NK-92 treated with Interleukin-12 subunit alpha and Interleukin-12 subunit beta, amount 100 ng/mL, for 24 hours (cell line): ENCODE results near the gene NRIP1.

Source experiments
- DNase-seq: peaks from one replicate; lab custom pipeline; 2025; lab: John Stamatoyannopoulos, UW

NRIP1 gene

GRCh38 chr21:15064576-15065391 is at the start of gene NRIP1:
NRIP1 (minus strand) TSS chr21:15065000; CDS start chr21:14968192, 96,808 bp downstream.
- no peak for DNase-seq

- no peak for DNase-seq
These were observed 48.1 kb upstream of the NRIP1 start for GRCh38 chr21:15112858-15113257.

GRCh38 chr21:15108801-15109200 is 44.0 kb upstream of the NRIP1 start:
- DNase-seq: no peak

- no peak for DNase-seq
These were observed 39.7 kb upstream of the NRIP1 start for GRCh38 chr21:15104470-15104869.

DNA sequence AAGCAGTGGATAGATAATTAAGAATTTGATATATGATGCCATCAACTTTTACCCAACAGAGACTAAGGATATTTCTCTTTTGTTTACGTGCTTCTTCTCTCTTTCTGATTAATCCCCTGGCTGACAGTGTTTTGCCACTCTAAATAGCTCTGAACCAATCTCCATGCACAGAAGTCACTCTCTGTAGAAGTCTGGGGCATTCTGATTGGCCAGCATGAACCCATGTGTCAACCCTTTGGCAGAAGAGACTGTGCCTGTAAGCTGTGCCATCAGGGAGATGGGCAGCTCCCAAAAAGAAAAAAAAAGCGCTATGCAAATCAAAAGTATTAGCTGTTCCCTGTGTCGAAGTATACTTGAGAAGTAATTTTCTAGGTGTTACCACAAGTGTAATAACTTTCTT is 34.1 kb upstream of the NRIP1 start:
- no peak for DNase-seq

GRCh38 chr21:15098181-15098580 is 33.4 kb upstream of the NRIP1 start:
- no peak for DNase-seq

DNA sequence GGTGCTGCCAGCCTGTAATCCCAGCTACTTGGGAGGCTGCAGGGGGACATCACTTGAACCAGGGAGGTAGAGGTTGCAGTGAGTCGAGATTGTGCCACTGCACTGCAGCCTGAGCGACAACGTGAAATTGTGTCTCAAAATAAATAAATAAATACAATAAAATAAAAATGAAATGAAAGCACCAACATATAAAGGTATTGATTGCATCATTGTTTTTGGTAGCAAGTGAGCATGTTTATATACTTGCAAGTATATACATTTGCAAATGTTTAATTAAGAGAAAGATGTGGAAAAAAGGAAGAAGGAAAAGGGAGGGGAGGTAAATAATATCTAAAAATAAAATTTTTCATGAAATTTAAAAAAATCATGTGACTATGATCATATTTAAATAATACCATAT is 32.8 kb upstream of the NRIP1 start:
- DNase-seq: no peak

- DNase-seq: no peak
These were observed 31.3 kb upstream of the NRIP1 start for GRCh38 chr21:15096146-15096545.

- no peak for DNase-seq
These were observed 30.5 kb upstream of the NRIP1 start for GRCh38 chr21:15095326-15095725.

DNA sequence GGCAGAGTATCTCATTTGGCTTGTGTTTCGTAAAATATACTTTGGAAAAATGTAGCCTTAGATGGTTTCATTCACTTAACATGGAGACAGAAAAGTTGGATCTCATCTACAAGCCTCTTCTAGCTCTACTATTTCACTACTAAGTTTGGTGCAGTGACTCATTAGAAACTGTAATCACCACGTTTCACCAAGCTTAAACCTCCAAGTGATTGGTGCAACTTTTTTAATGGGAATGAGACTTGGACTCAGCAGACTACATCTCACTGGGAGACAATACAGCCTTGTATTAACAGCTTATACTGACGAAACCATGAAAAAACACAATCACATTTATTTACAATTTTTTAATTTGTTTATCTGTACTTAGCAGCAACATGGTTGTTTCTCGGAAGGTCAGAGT is 29.9 kb upstream of the NRIP1 start:
- no peak for DNase-seq

GRCh38 chr21:15093216-15093615 is 28.4 kb upstream of the NRIP1 start:
- no peak for DNase-seq

DNA sequence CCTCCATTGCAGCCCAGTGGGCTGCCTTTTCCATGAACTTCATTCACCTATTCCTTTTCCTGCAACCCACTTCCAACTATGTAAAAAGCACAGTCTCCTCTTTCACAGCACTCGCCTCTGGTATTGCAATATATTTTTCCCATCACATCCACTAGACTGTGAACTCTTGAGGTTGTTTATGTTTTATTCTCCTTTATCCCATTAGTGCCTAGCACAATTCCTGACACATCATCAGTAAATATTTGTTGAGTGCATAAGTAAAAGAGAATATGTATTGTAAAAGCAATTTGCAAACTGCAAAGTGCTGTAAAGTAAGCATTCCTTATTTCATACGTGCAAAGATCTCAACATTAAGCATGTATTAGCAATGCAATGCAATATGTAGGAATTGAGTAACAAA is 27.9 kb upstream of the NRIP1 start:
- no peak for DNase-seq

DNA sequence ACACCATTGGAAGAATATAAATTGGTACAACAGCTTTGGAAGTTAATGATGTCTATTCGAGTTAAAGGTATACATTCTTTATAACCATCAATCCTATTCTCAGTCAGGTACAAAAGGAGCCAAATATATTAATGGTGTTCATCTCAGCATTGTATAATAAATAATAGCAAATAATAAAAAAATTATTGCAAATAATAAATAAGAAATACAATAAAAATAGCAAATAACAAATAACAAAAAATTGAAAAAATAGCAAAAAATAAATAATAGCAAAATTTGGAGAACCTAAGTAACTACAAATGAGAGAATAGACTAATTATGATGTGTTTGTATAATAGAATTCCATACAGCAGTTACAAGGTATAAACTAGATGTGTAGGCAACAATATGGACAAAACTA is 25.6 kb upstream of the NRIP1 start:
- DNase-seq: no peak

DNA sequence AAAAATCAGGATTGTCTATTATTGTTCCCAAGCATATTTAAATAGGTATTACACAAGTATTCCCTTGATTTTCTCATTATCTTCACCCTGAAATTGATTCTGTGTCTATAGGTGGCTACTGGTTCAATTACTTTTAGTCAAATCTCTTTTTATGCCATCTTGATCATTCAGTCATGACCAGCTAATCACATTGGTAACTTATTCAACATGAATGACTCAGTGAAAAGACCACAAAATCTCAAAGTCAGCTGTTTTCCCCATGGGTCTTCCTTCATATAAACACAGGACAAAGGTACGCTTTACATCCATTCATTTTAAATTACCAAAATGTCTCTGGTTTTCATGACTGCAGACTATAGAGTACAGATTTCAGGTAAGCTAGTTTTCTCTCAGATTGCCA is 23.7 kb upstream of the NRIP1 start:
- no peak for DNase-seq

DNA sequence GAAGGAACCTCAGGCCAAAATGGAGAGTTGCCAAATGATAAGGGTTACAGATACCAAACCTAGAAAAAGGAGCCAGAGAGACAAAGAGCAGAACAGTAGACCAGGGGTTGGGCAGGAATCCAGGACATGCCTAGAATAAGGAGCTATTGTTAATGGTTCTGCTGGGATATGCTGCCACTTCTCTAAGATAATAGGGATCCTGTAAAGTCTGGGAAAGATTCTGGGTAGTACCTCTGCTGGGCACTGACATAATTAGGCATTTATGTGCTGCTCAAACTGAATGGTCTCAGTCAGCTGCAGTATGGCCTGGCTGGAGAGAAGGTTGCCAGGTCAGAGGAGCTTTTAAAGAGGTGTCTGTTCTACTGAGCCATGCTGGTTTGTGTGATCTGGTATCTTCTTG is 19.9 kb upstream of the NRIP1 start:
- no peak for DNase-seq

DNA sequence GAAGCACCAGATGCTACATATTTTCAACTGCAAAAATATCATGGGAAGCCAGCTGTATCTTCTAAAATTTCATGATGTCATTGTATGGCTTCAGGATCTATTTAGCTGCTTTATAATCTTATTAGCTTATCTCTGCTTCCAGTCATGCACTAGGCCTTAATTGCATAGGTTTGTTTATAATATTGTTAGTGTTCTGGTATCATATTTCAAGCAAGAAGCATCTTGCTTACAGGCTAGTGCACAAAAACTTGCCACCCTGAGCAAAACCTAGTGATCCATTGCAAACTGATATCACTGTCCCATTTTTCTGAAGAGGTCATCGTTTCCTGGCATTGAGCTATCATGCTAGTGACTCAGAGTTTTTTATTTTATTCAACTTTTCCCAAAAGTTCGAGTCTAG is 15.7 kb upstream of the NRIP1 start:
- no peak for DNase-seq

GRCh38 chr21:15079269-15079668 is 14.5 kb upstream of the NRIP1 start:
- no peak for DNase-seq

DNA sequence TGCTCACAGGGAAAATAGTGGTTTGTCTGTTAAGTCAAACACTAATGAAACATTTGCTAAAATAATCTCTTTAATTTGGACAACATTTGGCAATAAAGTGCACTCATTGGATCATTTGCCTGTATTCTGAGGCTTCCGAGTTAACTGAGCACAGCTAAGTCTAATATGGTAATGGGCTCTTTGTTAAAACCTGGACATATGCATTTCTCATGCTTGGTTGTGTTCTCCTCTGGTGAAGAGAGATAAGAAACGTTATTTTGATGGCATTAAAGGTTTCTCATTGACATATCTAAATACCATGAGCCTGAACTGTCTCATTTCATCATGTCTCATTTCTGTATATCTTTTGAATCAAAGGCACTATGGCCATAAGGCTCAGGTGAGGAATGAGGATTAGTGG is 13.4 kb upstream of the NRIP1 start:
- no peak for DNase-seq

DNA sequence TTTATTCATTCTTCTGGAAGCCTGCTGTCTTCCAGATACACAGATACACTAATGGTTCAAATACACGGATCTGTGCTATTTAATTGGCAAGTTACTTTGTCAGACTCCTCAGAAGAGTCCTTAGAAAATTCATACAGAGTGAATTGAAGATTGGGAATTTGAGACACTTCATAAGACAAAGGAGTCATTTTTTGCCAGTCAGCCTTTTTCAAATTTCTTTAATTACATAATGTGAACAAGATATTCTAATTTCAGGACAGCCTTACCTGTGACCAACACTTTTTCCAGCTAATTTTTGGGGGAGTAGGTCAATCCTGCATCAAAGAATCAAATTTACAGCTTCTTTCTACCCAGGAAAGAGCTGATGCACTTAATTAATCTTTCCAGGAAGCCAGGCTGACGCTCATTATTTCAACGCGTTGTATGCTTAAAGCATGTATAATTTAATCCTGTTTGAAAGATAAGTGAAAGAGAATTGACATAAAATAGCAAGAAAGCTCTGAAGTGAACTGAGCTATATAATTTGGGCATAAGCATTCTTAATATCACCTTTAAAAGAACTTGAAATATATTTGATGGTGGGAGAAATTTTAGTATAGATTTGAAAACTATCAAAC is 12.8 kb upstream of the NRIP1 start:
- no peak for DNase-seq

DNA sequence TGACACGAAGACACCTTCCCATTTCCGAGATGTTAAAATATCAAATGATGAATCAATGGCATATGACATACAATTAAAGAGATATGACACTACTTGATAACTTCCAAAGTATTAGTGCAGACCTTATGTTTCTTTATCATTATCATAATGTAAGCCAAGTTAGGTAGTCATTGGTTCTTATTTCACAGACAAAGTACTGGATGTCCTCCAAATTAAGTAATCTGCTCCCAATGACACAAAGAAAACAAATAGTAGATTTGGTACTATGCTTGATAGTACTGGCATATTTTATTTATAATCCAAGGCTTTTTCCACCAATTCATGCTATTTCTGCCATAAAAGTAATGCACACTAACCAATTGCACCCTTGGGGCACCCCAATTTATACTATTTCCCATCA is 11.9 kb upstream of the NRIP1 start:
- DNase-seq: no peak

DNA sequence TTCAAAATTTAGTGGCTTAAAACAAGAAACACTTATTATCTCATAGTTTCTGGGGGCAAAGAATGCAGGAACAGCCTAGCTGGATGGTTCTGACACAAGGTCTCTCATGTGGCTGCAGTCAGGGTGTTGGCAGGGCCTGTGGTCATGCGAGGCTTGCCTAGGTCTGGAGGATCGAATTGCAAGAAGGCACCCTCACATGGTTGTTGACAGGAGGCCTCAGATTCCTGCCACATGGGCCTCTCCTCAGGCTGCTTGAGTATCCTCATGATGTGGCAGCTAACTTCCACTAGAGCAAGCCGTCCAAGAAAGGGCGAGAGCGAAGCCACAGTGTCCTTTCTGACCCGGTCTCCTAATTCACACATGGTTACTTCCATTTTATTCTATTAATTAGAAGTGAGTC is 6.2 kb upstream of the NRIP1 start:
- DNase-seq: no peak

DNA sequence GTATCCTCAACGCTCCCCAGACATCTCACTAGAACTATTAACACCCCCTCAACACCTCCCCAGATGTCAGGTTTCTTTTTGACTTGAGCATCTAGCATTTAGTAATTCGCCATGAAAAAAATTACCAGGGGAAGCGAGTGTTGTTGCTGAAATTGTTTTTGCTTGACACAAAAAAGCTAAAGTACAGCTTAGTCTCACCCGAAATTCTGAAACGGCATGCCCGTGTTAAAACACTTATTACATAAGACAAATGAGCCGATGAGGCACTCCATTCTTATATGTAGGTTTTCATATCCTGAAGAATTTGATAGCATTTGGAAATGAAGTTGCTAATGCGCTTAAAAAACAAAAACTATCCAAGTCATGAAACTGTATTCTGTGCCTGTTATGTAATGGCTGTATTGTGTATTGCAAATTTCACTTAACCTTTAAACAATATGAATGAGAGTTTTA is 1.3 kb upstream of the NRIP1 start:
- DNase-seq: no peak

DNA sequence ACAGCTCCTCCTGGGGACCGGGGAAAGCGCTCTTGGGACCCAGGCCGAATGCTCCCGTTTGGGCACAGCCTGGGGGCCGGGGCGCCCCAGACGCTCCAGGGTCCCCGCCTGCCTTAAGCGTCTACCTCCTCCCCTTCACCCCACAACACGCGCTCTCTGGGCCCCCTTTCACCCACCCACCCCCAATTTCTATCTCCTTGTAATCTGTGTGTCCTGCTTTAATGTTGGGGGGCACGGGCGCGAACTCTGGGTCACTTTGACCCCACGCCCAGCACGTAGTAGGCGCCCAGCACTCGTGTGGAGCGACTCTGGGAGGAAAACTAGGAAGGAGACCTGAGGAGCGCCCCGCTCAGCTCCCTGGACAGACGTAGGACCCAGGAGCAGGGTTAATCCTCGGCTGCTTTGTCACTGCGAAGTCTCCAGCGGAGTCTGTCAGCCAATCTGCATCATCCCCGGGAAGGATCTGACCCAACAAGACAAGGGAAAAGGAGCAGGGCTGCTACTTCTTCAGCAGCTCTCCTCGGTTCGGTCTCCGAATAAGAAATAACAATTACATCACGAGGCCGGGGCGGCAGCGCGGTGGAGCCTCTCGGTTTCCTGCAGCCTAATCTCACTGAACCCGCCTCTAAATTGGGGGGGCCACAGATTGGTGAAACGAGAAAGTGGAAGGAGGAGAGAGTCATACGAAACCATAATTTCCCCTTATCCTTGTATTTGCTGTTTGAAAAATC is 757 bp upstream of the NRIP1 start:
- DNase-seq: no peak
